Suprapubic skin (tissue), 4 donors: ENCODE data around the gene NRXN3.

Experiments
- CTCF ChIP-seq, 2 donors: fragments of 200-600 bp in 1 of 2; fragments of 450-650 bp in 1 of 2; sonication (generic) in 1 of 2; IDR thresholded peaks; one replicate each; pipeline ENCODE4 v1.5.1; 2016 to 2019; ENCODE audit warnings: antibody characterized with exemption in 2 of 2, mild to moderate bottlenecking in 1 of 2, moderate library complexity in 1 of 2
- POLR2A ChIP-seq, 2 donors: fragments of 450-650 bp; IDR thresholded peaks; one replicate each; pipeline ENCODE4 v1.6.1; 2017; ENCODE audit warnings: antibody characterized with exemption in 2 of 2, mild to moderate bottlenecking in 2 of 2, moderate library complexity in 2 of 2
- POLR2AphosphoS5 ChIP-seq, 3 donors: sonication (generic); formaldehyde crosslinking; IDR thresholded peaks; one replicate each; pipeline ENCODE4 v1.6.1; 2017; ENCODE audit warnings: antibody characterized with exemption in 3 of 3

- TF ChIP-seq CTCF (IDR thresholded peaks at IDR 0.05), result no peak
- TF ChIP-seq POLR2A (IDR thresholded peaks at IDR 0.05), result no peak
- TF ChIP-seq POLR2AphosphoS5 (IDR thresholded peaks at IDR 0.05), result no peak
Measured at GRCh38 chr14:78737116-78737515, 566.9 kb downstream of the NRXN3 start.
